Activated naive CD4-positive, alpha-beta T cell treated with anti-CD3 and anti-CD28 coated beads for 36 hours (primary cell): Measurements from ENCODE around the gene CYYR1. TPM values are rescaled to one million over a fixed set of nuclear protein-coding genes. Genes with fewer than 3 reads are reported as not detected.
A peak's percentile ranks its signal among the peaks of the same experiment; 100 is the strongest.

Experiments used
- CTCF ChIA-PET: fragments of 350-600 bp; sonication (Branson Sonifier 250); formaldehyde crosslinking; loops from one replicate; lab custom pipeline; 2021; ENCODE audit warnings: antibody characterized with exemption; lab: Charles Lee
- DNase-seq: peaks from one replicate; pipeline ENCODE4 v3.0.0-alpha.2; 2020
- H3K27ac Mint-ChIP-seq: one replicate; pipeline ENCODE4 v1.8.0; 2021; ENCODE audit warnings: mild to moderate bottlenecking, mixed read lengths
- H3K27me3 Mint-ChIP-seq: one replicate; pipeline ENCODE4 v1.8.0; 2021; ENCODE audit warnings: low read depth, mixed read lengths
- H3K36me3 Mint-ChIP-seq: one replicate; pipeline ENCODE4 v1.8.0; 2021; ENCODE audit warnings: low read depth, mixed read lengths
- H3K4me1 Mint-ChIP-seq: one replicate; pipeline ENCODE4 v1.8.0; 2021; ENCODE audit warnings: low read depth, mixed read lengths
- H3K4me3 Mint-ChIP-seq: one replicate; pipeline ENCODE4 v1.8.0; 2021; ENCODE audit warnings: mild to moderate bottlenecking, moderate library complexity, mixed read lengths
- H3K9me3 Mint-ChIP-seq: one replicate; pipeline ENCODE4 v1.8.0; 2021; ENCODE audit warnings: mixed read lengths
- intact Hi-C: fragments of 100-400 bp; cut with micrococcal nuclease; formaldehyde crosslinking; loops from one replicate; pipeline ENCODE4 v1.15.1; 2023
- total RNA-seq, 2 experiments: library from RNA; stranded (reverse); gene quantifications; one replicate each; pipeline ENCODE4 v1.2.3, GENCODE V29; 2021

Gene CYYR1
- not detected for total RNA-seq

- Mint-ChIP-seq H3K4me3 (peak within 1 kb of the TSS; percentile 50), H3K27me3 (peaks cover 40% of the 10 kb centered on the region), H3K9me3 (peaks cover 5% of the 10 kb centered on the region), H3K36me3 (peaks cover 5% of the 10 kb centered on the region), H3K27ac (no peak within 1 kb of the TSS), H3K4me1 (peaks cover 3% of the 10 kb centered on the region)
- DNase-seq = no peak
- CTCF ChIA-PET = no interaction called here
- intact Hi-C loops = no loop called here
Observed at GRCh38 chr21:26572702-26573381, at the start of gene CYYR1. TSS of gene CYYR1 (minus strand) at chr21:26573286. CDS start at chr21:26572940, 346 bp downstream.

- no peak overlapping the region for H3K4me3 Mint-ChIP-seq
- H3K27ac Mint-ChIP-seq = no peak overlapping the region
- H3K36me3 Mint-ChIP-seq = no peaks in the 10 kb centered on the region
- no peaks in the 10 kb centered on the region for H3K9me3 Mint-ChIP-seq
- DNase-seq = no peak
- intact Hi-C loops = no loop called here
- CTCF ChIA-PET = interaction anchor here (0.6 kb wide), 1 partner anchor 8 kb away, joined by 8 read pairs; no protein-coding TSS in a partner anchor
- peaks cover 3% of the 10 kb centered on the region for H3K27me3 Mint-ChIP-seq
- no peaks in the 10 kb centered on the region for H3K4me1 Mint-ChIP-seq
Observed at GRCh38 chr21:26617176-26617575, 44.1 kb upstream of the CYYR1 start.

- Mint-ChIP-seq H3K4me3 (no peak overlapping the region), H3K9me3 (no peaks in the 10 kb centered on the region), H3K36me3 (no peaks in the 10 kb centered on the region), H3K27me3 (peaks cover 9% of the 10 kb centered on the region), H3K4me1 (no peaks in the 10 kb centered on the region), H3K27ac (no peak overlapping the region)
- CTCF ChIA-PET = no interaction called here
- intact Hi-C loops = no loop called here
- no peak for DNase-seq
Observed at GRCh38 chr21:26614251-26614650, 41.2 kb upstream of the CYYR1 start.

- no peak for DNase-seq
- CTCF ChIA-PET = no interaction called here
- H3K36me3 Mint-ChIP-seq = no peaks in the 10 kb centered on the region
- no peaks in the 10 kb centered on the region for H3K4me1 Mint-ChIP-seq
- H3K4me3 Mint-ChIP-seq = no peak overlapping the region
- H3K27me3 Mint-ChIP-seq = no peaks in the 10 kb centered on the region
- H3K9me3 Mint-ChIP-seq = peaks cover 2% of the 10 kb centered on the region
- intact Hi-C loops = no loop called here
- no peak overlapping the region for H3K27ac Mint-ChIP-seq
Observed at GRCh38 chr21:26599261-26599660, 26.2 kb upstream of the CYYR1 start.

- Mint-ChIP-seq H3K36me3 (no peaks in the 10 kb centered on the region), H3K9me3 (no peaks in the 10 kb centered on the region), H3K4me3 (no peak overlapping the region), H3K27ac (no peak overlapping the region), H3K4me1 (no peaks in the 10 kb centered on the region), H3K27me3 (no peaks in the 10 kb centered on the region)
- CTCF ChIA-PET = interaction anchor here (1.7 kb wide), 1 partner anchor 120 kb away, joined by 6 read pairs; no protein-coding TSS in a partner anchor
- intact Hi-C loops = no loop called here
- no peak for DNase-seq
Observed at GRCh38 chr21:26597981-26598380, 24.9 kb upstream of the CYYR1 start.

- CTCF ChIA-PET = interaction anchor here (1.7 kb wide), 1 partner anchor 121 kb away, joined by 6 read pairs; no protein-coding TSS in a partner anchor
- Mint-ChIP-seq H3K4me1 (no peaks in the 10 kb centered on the region), H3K27me3 (no peaks in the 10 kb centered on the region), H3K27ac (no peak overlapping the region), H3K4me3 (no peak overlapping the region), H3K9me3 (no peaks in the 10 kb centered on the region), H3K36me3 (no peaks in the 10 kb centered on the region)
- DNase-seq = no peak
- intact Hi-C loops = no loop called here
Observed at GRCh38 chr21:26597031-26597430, 23.9 kb upstream of the CYYR1 start.

- Mint-ChIP-seq H3K27ac (no peak overlapping the region), H3K36me3 (no peaks in the 10 kb centered on the region), H3K9me3 (no peaks in the 10 kb centered on the region), H3K4me3 (no peak overlapping the region), H3K4me1 (no peaks in the 10 kb centered on the region), H3K27me3 (no peaks in the 10 kb centered on the region)
- intact Hi-C loops = no loop called here
- no peak for DNase-seq
- CTCF ChIA-PET = no interaction called here
Observed at GRCh38 chr21:26595971-26596370, 22.9 kb upstream of the CYYR1 start.

- Mint-ChIP-seq H3K36me3 (no peaks in the 10 kb centered on the region), H3K27ac (no peak overlapping the region), H3K4me1 (no peaks in the 10 kb centered on the region), H3K27me3 (no peaks in the 10 kb centered on the region), H3K9me3 (no peaks in the 10 kb centered on the region), H3K4me3 (no peak overlapping the region)
- intact Hi-C loops = no loop called here
- CTCF ChIA-PET = no interaction called here
- DNase-seq = no peak
Observed at GRCh38 chr21:26593800-26594199, 20.7 kb upstream of the CYYR1 start.

- no peaks in the 10 kb centered on the region for H3K27me3 Mint-ChIP-seq
- no peak overlapping the region for H3K4me3 Mint-ChIP-seq
- DNase-seq = no peak
- H3K4me1 Mint-ChIP-seq = no peaks in the 10 kb centered on the region
- intact Hi-C loops = no loop called here
- H3K36me3 Mint-ChIP-seq = no peaks in the 10 kb centered on the region
- CTCF ChIA-PET = no interaction called here
- no peaks in the 10 kb centered on the region for H3K9me3 Mint-ChIP-seq
- no peak overlapping the region for H3K27ac Mint-ChIP-seq
Observed at GRCh38 chr21:26591543-26591942, 18.5 kb upstream of the CYYR1 start.

- CTCF ChIA-PET = no interaction called here
- Mint-ChIP-seq H3K4me1 (no peaks in the 10 kb centered on the region), H3K27me3 (peaks cover 3% of the 10 kb centered on the region), H3K9me3 (no peaks in the 10 kb centered on the region), H3K4me3 (no peak overlapping the region), H3K36me3 (no peaks in the 10 kb centered on the region), H3K27ac (no peak overlapping the region)
- no peak for DNase-seq
- intact Hi-C loops = no loop called here
Observed at GRCh38 chr21:26588446-26588845, 15.4 kb upstream of the CYYR1 start.

GRCh38 chr21:26587736-26588201 is 14.7 kb upstream of the CYYR1 start:
- Mint-ChIP-seq H3K4me1 (no peaks in the 10 kb centered on the region), H3K4me3 (no peak overlapping the region), H3K9me3 (no peaks in the 10 kb centered on the region), H3K27ac (no peak overlapping the region), H3K36me3 (no peaks in the 10 kb centered on the region), H3K27me3 (peaks cover 3% of the 10 kb centered on the region)
- CTCF ChIA-PET = no interaction called here
- intact Hi-C loops = no loop called here
- DNase-seq = no peak

GRCh38 chr21:26583769-26584168 is 10.7 kb upstream of the CYYR1 start:
- Mint-ChIP-seq H3K27me3 (peaks cover 3% of the 10 kb centered on the region), H3K9me3 (peaks cover 15% of the 10 kb centered on the region)

GRCh38 chr21:26581818-26582217 is 8.7 kb upstream of the CYYR1 start:
- H3K4me1 Mint-ChIP-seq = no peaks in the 10 kb centered on the region
- peaks cover 3% of the 10 kb centered on the region for H3K27me3 Mint-ChIP-seq
- no peak overlapping the region for H3K27ac Mint-ChIP-seq
- H3K9me3 Mint-ChIP-seq = peaks cover 15% of the 10 kb centered on the region
- no peak overlapping the region for H3K4me3 Mint-ChIP-seq
- H3K36me3 Mint-ChIP-seq = no peaks in the 10 kb centered on the region
- no peak for DNase-seq
- intact Hi-C loops = no loop called here
- CTCF ChIA-PET = no interaction called here

More at GRCh38 chr21:26583769-26584168, 10.7 kb upstream of the CYYR1 start:
- no peak for DNase-seq
- CTCF ChIA-PET = no interaction called here
- no peak overlapping the region for H3K4me3 Mint-ChIP-seq
- no peaks in the 10 kb centered on the region for H3K36me3 Mint-ChIP-seq
- H3K27ac Mint-ChIP-seq = no peak overlapping the region
- intact Hi-C loops = no loop called here
- H3K4me1 Mint-ChIP-seq = no peaks in the 10 kb centered on the region
